ENCODE results near the gene WIF1. TPM values are rescaled to one million over a fixed set of nuclear protein-coding genes. Genes with fewer than 3 reads are reported as not detected.

Gene WIF1
- total RNA-seq, 4 donors from 2014 or later, result not detected

Small RNAs within 50 kb of the gene (small RNA-seq; reads per million reads assigned to genes)
- gene RNU6-166P, result 0 to 0.55 (median 0.06) reads per million in 4 donors

Other genes starting within 250 kb of the WIF1 start
- gene LEMD3, start 48.3 kb upstream of the WIF1 start, total RNA-seq, result 100 to 1,000 TPM in 1 of 4 donors, 10 to 100 TPM in 3; 45.2 to 159 (median 63.0) TPM
- 10 to 100 TPM; 21.7 to 56.9 (median 26.4) TPM for gene MSRB3, start 157.4 kb upstream of the WIF1 start, total RNA-seq